Measurements from ENCODE around the gene BOLL.
"Not testable (repeated sequence)": the region's sequence is repeated elsewhere in the genome, so short reads cannot be mapped to it uniquely, and the experiment has no call there.

BOLL gene

DNA sequence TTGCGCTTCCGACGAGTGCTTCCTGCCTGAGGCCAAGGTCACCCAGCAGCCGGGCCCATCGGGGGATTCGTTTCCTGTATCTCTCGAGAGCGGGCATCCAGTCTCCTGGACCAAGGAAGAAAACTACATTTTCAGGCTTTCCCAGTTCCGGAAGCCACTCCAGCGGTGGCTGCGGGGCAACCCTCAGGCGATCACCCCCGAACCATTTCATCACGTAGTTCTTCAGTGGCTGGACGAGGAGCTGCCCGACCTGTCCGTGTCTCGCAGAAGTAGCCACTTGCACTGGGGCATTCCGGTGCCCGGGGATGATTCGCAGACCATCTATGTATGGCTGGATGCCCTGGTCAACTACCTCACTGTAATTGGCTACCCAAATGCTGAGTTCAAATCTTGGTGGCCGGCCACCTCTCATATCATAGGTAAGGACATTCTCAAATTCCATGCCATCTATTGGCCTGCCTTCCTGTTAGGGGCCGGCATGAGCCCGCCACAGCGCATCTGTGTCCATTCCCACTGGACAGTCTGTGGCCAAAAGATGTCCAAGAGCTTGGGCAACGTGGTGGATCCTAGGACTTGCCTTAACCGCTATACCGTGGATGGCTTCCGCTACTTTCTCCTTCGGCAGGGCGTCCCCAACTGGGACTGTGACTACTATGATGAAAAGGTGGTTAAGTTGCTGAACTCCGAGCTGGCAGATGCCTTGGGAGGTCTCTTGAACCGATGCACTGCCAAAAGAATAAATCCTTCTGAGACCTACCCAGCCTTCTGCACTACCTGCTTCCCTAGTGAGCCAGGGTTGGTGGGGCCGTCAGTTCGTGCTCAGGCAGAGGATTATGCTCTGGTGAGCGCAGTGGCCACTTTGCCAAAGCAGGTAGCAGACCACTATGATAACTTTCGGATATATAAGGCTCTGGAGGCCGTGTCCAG is 78.9 kb downstream of the BOLL start:
- DNase-seq: no peak

DNA sequence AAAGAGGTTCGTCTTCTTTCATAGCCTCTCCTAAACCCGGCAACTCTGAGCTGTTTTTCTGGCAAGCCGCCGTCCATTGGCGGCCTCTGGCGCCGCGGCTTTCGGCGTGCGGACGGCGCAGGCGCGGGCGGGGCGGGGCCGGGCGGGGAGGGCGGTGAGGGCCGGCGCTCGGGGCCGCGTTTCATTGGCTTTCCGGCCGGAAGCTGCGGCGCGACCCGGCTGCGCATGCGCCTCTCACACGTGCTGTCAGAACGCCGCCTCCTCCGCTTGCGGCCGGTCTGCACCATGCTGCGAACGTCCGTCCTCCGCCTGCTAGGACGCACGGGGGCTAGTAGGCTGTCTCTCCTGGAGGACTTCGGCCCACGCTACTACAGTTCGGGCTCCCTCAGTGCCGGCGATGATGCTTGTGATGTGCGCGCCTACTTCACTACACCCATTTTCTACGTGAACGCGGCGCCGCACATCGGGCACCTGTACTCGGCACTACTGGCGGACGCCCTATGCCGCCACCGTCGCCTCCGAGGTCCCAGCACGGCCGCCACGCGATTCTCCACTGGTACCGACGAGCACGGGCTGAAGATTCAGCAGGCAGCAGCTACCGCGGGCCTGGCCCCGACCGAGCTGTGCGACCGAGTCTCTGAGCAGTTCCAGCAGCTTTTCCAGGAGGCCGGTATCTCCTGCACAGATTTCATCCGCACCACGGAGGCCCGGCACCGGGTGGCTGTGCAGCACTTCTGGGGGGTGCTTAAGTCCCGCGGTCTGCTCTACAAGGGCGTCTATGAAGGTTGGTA is 79.8 kb downstream of the BOLL start, which contains the start of gene MARS2:
TSS of gene MARS2 (plus strand) at position 249 of the 791 bp plus-strand sequence. CDS start at position 286, 37 bp downstream.
- peak; percentile 92 for DNase-seq

DNA sequence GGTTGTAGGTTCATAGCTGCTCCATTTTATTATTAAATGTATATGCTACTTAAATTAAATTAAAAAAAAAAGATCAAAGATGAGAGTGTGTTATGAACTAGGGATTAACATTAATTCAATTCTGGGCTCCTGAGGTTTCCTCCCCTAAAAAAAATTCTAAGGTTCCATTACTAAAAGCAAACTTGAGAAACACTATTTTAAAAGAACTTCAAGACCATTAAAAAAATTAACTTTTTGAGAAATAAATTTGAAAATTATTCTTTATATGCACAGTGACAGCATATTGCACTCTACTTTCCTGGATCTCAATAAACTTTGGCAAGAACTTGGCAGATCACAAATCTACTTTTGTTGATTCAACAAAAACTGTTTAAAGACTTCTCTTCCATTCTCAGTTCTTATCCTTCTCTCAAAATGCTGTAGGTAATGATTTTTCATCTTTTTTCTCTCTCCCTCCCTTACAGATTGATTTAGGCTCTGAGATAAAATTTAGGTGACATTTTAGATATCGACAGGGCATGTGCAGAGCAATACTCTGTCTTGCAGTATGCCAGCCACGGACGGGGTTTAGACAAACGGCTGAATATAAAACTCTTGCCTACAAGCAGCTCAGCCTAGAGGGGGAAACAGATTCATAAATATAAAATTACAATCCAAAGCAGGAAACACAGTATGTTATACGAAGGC is 80.5 kb downstream of the BOLL start:
- DNase-seq: no peak

DNA sequence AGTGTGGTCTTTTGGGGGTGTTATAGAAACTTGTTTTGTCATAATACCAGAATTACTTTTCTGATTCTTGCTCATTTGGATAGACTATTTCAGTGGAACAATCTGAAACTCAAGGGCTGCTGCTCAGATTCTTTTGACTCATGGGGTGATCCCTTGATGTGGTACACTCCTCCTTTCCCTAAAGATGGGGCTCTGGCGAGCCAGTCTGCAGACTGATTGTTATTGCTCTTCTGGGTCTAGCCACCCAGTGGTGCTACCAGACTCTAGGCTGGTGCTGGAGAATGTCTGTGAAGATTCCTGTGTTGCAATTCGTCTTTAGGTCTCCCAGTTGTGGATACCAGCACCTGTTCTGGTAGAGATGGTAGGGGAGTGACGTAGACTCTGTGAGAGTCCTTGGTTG is 84.2 kb downstream of the BOLL start:
- no peak for DNase-seq

DNA sequence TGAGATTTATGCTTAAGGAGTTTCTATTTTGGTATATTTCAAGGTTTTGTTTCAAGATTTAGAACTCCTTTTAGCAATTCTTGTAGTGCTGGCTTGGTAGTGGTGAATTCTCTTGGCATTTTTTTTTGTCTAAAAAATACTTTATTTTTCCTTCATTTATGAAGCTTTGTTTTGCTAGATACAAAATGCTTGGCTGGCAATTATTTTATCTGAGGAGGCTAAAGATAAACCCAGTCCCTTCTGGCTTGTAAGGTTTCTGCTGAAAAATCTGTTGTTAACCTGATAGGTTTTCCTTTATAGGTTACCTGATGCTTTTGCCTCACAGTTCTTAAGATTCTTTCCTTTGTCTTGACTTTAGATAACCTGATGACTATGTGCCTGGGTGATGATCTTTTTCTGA is 85.4 kb downstream of the BOLL start:
- not testable (repeated sequence) for DNase-seq

DNA sequence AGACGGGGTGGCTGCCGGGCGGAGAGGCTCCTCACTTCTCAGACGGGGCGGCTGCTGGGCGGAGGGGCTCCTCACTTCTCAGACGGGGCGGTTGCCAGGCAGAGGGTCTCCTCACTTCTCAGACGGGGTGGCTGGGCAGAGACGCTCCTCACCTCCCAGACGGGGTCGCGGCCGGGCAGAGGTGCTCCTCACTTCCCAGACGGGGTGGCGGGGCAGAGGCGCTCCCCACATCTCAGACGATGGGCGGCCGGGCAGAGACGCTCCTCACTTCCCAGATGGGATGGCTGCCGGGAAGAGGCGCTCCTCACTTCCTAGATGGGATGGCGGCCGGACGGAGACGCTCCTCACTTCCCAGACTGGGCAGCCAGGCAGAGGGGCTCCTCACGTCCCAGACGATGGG is 88.5 kb downstream of the BOLL start:
- not testable (repeated sequence) for DNase-seq

DNA sequence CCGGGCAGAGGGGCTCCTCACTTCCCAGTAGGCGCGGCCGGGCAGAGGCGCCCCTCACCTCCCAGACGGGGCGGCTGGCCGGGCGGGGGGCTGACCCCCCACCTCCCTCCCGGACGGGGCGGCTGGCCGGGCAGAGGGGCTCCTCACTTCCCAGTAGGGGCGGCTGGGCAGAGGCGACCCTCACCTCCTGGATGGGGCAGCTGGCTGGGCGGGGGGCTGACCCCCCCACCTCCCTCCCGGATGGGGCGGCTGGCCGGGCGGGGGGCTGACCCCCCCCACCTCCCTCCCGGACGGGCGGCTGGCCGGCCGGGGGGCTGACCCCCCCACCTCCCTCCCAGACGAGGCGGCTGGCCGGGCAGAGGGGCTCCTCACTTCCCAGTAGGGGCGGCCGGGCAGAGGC is 89.1 kb downstream of the BOLL start:
- not testable (repeated sequence) for DNase-seq

DNA sequence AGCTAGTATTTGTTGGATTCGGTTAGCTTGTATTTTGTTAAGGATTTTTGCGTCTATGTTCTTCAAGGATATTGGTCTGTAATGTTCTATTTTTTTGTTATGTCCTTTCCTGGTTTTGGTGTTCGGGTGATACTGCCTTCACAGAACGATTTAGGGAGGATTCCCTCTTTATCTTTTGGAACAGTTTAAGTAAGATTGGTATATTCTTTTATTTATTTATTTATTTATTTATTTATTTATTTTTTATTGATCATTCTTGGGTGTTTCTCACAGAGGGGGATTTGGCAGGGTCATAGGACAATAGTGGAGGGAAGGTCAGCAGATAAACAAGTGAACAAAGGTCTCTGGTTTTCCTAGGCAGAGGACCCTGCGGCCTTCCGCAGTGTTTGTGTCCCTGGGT is 89.9 kb downstream of the BOLL start:
- DNase-seq: not testable (repeated sequence)

DNA sequence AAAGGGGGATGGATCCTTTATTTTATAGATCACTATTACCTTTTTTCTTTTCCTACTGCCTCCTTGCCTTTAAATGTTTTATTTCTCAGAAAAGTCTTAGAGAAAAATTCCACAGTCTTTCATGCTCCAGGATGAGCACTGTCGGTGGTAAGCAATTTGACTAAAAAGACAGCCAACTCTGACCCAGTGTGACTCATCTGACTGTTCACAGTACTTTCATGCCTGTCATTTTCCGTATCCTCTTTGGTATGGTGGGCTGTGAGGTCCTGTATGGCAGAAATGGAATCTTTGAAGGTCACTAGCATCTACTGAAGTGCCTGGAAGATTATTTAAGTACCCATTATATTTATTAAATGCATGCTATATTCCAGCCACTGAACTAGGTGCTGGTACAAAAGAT is 107.6 kb downstream of the BOLL start:
- no peak for DNase-seq

DNA sequence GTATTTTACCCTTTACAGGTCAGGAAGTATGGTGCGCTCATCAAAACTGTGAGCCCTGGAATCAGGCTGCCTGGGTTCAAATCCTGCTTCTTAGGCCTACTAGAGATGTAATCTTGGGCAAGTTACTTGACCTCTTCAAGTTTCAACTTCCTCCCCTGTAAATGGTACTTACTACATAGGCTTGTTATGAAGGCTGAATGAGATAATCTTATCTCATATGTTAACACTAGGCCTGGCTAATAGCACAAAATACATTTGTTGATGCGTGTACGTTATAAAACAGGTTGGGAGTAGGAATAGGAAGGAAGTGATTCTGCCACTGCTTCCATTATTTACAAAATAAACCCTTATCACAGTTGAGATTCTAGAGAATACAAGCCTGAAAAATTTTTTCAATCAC is 108.1 kb downstream of the BOLL start:
- DNase-seq: no peak

Measured in NCI-H345 (cell line).